ENCODE data around the gene GALNT6. TPM values are rescaled to one million over a fixed set of nuclear protein-coding genes. Genes with fewer than 3 reads are reported as not detected.

The GALNT6 gene
- total RNA-seq, 2 donors from 2014 or later: 1.3 to 2.8 TPM

DNA sequence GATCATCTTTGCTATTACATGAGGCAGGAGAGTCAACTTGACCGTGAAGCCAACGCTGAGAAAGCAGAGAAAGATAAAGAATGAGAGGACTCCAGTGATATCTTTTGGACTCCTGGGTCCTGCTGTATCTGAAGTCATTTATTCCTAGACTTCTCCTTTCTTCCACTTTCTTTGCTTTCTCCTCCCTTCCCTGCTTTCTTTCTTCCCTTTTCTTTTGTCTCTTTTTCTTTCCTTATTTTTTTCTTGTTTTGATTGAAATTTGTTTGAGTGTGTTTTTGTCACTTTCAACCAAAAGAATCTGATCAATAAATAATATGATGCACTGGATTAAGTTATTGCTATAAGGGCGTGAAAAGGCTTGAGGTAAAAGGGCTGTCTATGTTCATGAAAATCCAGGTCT is 13.4 kb upstream of the GALNT6 start:
- TF ChIP-seq, protein P1, sequence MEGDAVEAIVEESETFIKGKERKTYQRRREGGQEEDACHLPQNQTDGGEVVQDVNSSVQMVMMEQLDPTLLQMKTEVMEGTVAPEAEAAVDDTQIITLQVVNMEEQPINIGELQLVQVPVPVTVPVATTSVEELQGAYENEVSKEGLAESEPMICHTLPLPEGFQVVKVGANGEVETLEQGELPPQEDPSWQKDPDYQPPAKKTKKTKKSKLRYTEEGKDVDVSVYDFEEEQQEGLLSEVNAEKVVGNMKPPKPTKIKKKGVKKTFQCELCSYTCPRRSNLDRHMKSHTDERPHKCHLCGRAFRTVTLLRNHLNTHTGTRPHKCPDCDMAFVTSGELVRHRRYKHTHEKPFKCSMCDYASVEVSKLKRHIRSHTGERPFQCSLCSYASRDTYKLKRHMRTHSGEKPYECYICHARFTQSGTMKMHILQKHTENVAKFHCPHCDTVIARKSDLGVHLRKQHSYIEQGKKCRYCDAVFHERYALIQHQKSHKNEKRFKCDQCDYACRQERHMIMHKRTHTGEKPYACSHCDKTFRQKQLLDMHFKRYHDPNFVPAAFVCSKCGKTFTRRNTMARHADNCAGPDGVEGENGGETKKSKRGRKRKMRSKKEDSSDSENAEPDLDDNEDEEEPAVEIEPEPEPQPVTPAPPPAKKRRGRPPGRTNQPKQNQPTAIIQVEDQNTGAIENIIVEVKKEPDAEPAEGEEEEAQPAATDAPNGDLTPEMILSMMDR (IDR thresholded peaks at IDR 0.05): no peak
- no peaks in the 10 kb centered on the region for H3K36me3 ChIP-seq
- DNase-seq (ENCODE audit: low spot score): no peak
- no peaks in the 10 kb centered on the region for H3K9me3 ChIP-seq
- H3K4me1 ChIP-seq: no peaks in the 10 kb centered on the region
- H3K27ac ChIP-seq: no peak overlapping the region
- no peak overlapping the region for H3K4me3 ChIP-seq
- no peaks in the 10 kb centered on the region for H3K27me3 ChIP-seq

DNA sequence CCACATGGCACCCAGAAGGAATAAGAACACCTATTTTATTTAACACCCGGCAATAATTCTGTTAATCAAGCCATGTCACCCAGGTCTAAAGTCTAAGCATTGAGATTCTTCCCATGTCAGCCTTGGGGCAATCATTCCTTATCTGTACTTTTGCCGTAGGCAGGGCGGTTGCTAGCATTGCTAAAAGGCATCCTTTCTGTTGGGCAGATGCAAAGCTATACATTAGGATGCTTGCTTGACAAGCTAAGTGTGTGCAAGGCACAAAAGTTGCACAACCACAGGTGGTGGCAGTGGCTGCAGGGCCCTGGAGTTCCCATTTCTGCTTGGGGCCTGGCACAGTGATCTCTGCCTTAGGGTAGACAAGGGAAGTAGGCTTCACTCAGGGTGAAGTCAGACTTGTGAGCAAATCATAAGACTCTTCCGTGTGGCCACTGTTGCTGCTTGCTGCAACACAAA is 12.5 kb upstream of the GALNT6 start:
- Histone ChIP-seq H3K4me1 (no peaks in the 10 kb centered on the region), H3K27me3 (no peaks in the 10 kb centered on the region), H3K27ac (no peak overlapping the region), H3K9me3 (no peaks in the 10 kb centered on the region), H3K36me3 (no peaks in the 10 kb centered on the region), H3K4me3 (no peak overlapping the region)
- TF ChIP-seq, protein P1 (IDR thresholded peaks at IDR 0.05): no peak
- DNase-seq (ENCODE audit: low spot score): no peak

DNA sequence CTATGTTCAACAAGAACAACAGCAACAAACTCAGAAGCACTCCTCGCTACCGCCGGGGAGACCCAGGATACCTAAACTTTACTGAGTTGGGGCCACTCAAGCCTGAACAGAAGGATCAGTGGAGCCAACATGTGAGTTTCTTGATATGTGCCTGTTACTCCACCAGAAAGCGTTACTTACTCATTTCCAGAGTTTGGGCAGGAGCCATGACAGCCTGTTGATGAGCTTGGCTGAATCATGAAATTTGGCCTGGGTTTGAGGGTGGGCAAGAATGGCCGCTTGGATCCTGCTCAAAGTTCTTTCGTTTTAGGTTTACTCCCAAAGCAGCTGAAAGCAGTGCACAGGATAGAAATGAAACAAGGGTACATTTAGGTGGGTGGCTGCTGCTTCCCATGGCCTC is 12.0 kb upstream of the GALNT6 start:
- Histone ChIP-seq H3K9me3 (no peaks in the 10 kb centered on the region), H3K36me3 (no peaks in the 10 kb centered on the region), H3K27me3 (no peaks in the 10 kb centered on the region), H3K4me1 (no peaks in the 10 kb centered on the region), H3K4me3 (no peak overlapping the region), H3K27ac (no peak overlapping the region)
- TF ChIP-seq, protein P1 (IDR thresholded peaks at IDR 0.05): no peak
- no peak for DNase-seq (ENCODE audit: low spot score)

DNA sequence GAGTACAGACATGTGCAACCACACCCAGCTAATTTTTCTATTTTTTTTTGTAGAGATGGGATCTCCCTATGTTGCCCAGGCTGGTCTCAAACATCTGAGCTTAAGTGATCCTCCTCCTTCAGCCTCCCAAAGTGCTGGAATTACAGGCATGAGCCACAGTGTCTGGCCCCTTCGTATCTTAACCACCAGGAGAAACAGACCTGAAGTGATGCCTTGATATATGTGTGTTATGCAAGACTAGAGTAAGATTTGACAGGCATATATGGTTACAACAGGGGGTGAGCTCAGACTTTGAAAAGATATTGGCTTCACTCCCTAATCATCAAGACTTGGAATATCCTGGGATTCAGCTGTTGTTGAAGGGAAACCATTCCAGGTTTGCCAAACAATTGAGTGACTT is 10.7 kb upstream of the GALNT6 start:
- Histone ChIP-seq H3K4me1 (no peaks in the 10 kb centered on the region), H3K36me3 (no peaks in the 10 kb centered on the region), H3K4me3 (no peak overlapping the region), H3K27me3 (no peaks in the 10 kb centered on the region), H3K27ac (no peak overlapping the region), H3K9me3 (no peaks in the 10 kb centered on the region)
- TF ChIP-seq, protein P1 (IDR thresholded peaks at IDR 0.05): no peak
- no peak for DNase-seq (ENCODE audit: low spot score)

DNA sequence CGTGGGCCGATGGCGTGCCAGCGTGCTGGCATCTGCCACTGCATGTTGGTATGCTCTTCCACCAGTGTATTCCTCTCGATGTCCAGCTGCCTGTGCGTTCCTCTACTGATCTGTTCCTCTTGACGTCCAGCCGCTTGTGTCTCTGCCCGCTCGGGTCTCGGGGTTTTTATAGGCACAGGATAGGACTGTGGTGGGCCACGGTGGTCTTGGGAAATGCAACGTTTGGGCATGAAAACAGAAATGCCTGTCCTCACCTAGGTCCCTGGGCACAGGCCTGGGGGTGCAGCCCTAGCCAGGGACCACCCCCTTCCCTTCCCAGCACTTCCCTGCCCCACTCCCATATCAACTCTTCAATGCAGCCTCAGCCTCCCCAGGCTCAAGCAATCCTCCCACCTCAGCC is 10.3 kb upstream of the GALNT6 start:
- H3K9me3 ChIP-seq: no peaks in the 10 kb centered on the region

DNA sequence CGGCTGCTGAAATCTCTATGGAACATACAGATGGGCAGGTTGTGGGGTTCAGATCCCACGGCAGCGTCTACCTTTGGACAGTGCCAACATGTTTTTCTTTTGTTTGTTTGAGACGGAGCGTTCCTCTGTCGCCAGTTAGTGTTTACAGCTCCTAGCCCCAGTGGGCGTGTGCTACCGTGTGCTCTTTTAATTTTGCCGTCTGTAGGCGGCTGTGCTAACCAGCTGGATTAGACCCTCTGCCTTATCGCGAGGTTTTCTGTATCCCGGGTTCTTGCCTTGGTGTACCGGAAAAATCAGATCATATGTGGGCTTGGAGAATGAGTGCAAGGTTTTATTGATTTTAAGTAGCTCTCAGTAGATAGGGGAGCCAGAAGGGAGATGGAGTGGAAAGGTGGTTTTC is 9.8 kb upstream of the GALNT6 start:
- no peak overlapping the region for H3K4me3 ChIP-seq
- no peak for DNase-seq (ENCODE audit: low spot score)
- H3K36me3 ChIP-seq: no peaks in the 10 kb centered on the region
- H3K27me3 ChIP-seq: no peaks in the 10 kb centered on the region
- H3K9me3 ChIP-seq: no peaks in the 10 kb centered on the region
- no peak overlapping the region for H3K27ac ChIP-seq
- H3K4me1 ChIP-seq: no peaks in the 10 kb centered on the region
- TF ChIP-seq, protein P1 (IDR thresholded peaks at IDR 0.05): no peak

More for the DNA sequence above, 10.3 kb upstream of the GALNT6 start:
- Histone ChIP-seq H3K27ac (no peak overlapping the region), H3K4me3 (no peak overlapping the region), H3K4me1 (no peaks in the 10 kb centered on the region), H3K27me3 (no peaks in the 10 kb centered on the region), H3K36me3 (no peaks in the 10 kb centered on the region)
- no peak for DNase-seq (ENCODE audit: low spot score)
- TF ChIP-seq, protein P1 (IDR thresholded peaks at IDR 0.05): no peak
